Measurements from ENCODE around the gene LAG3. TPM values are rescaled to one million over a fixed set of nuclear protein-coding genes. Genes with fewer than 3 reads are reported as not detected.
"Not testable (repeated sequence)": the region's sequence is repeated elsewhere in the genome, so short reads cannot be mapped to it uniquely, and the experiment has no call there.

Gene LAG3
- total RNA-seq, result 0.57 TPM
- long read RNA-seq, partial matches to known transcripts, result 0 of 1 reads
- long read RNA-seq, other reads (novel, unspliced or antisense), result 1 of 1 reads

DNA sequence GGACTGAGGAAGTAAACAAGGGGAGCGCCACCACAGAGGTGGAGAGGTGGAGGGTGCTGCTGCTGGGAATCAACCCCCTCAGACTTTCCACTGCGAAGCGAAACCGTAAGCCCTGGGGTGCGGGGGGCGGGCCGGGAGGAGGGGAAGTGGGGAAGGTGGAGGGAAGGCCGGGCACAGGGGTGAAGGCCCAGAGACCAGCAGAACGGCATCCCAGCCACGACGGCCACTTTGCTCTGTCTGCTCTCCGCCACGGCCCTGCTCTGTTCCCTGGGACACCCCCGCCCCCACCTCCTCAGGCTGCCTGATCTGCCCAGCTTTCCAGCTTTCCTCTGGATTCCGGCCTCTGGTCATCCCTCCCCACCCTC is at the start of gene LAG3:
Gene LAG3, plus strand, starts transcription at position 190 of the 365 bp plus-strand sequence. CDS start 333 bp downstream, outside the sequence.
- intact Hi-C loops (cut with DNase I), result no loop called here
- no peak for DNase-seq (ENCODE audit: low spot score)

DNA sequence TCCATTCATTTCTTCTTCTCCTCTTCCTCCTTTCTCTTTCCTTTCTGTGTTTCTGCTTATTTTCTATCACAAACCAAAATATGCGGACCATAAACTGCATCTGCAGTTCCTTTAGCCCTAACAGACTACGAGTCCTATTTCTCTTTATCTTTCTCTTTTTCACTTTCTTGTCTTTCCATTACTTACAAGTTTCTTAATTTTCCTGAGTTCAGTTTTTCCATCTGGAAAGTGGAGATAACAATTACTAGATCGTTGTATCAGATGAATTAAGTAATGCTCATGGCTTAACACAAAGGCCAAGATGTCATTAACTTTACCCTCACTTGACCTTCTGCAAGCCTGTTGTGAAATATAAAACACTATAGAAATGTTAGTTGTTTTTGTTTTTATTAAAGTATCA is 49.5 kb upstream of the LAG3 start:
- DNase-seq (ENCODE audit: low spot score), result no peak
- intact Hi-C loops (cut with DNase I), result loop anchor here (1.0 kb wide), 2 partner anchors 34 to 60 kb away; partner anchors contain the start of genes ING4 and ZNF384

DNA sequence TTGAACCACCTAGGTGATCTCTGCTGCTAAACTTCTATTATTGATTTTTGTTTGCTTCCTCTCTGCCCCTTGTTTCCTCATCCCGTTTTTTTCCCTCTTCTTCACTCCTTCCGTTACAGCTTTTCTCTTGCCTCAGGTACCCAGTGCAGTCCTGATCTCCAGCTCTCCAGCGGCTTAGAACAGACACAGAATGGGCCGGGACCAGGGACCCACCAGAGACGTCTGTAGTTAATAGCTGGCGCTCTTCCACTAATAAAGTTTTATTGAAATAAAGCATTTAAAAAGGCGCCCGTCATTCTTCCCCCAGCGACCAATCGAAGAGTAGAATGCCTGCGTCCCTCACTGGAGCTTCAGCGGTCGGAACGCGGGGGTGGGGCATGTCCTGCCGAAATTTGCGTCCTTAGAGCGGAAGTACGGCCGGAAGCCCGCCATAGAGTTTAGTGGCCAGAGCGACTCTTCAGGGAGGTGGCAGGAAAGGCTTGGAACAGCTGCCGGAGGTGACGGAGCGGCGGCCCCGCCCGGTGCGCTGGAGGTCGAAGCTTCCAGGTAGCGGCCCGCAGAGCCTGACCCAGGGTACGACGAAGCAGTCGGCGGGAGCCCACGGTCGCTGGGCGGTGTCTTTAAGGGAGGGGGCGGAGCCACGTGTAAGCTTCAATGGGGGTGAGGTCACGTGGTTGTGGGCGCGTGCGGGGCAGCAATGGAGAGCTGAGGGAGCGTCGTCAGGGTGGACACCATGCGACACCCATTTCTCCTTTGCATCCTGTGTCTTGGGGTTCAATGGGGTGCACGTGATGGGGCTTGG is 48.5 kb upstream of the LAG3 start, which contains the start of gene COPS7A:
Gene COPS7A, plus strand, starts transcription at position 440 of the 802 bp plus-strand sequence. CDS start 611 bp downstream, outside the sequence.
- peak; percentile 99 for DNase-seq (ENCODE audit: low spot score)

DNA sequence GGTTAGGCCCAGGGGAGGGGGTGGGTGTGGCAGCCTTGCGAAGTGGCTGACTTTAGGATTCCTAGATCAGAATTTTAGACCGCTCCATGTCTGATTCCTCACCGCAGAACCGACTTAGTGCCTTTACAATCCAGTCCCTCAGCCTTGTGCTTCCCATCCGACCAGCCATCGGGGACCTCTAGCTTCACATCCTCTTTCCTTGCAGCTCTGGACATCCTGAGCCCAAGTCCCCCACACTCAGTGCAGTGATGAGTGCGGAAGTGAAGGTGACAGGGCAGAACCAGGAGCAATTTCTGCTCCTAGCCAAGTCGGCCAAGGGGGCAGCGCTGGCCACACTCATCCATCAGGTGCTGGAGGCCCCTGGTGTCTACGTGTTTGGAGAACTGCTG is 47.9 kb upstream of the LAG3 start:
- no peak for DNase-seq (ENCODE audit: low spot score)

More for the DNA sequence above, 48.5 kb upstream of the LAG3 start, which contains the start of gene COPS7A:
- intact Hi-C loops (cut with DNase I), result loop anchor here (1.0 kb wide), 2 partner anchors 35 to 61 kb away; partner anchors contain the start of genes ING4 and ZNF384

DNA sequence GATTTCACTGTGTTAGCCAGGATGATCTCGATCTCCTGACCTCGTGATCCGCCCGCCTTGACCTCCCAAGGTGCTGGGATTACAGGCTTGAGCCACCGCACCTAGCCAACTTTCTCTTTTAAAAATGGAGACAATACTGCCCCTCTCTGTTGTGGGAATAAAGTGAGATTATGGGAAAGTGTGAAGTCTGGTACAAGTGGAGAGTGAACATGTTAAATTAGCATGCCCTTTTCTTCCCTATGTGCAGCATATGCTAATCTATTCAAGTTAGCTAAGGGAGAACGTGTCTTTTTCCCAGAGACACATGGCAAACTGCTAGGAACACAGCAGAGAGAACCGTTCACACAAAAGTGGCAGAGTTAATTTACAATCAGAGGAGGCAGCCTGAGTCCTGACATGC is 47.0 kb upstream of the LAG3 start:
- no peak for DNase-seq (ENCODE audit: low spot score)
- intact Hi-C loops (cut with DNase I), result no loop called here

More for the DNA sequence above, 47.9 kb upstream of the LAG3 start:
- intact Hi-C loops (cut with DNase I), result no loop called here

DNA sequence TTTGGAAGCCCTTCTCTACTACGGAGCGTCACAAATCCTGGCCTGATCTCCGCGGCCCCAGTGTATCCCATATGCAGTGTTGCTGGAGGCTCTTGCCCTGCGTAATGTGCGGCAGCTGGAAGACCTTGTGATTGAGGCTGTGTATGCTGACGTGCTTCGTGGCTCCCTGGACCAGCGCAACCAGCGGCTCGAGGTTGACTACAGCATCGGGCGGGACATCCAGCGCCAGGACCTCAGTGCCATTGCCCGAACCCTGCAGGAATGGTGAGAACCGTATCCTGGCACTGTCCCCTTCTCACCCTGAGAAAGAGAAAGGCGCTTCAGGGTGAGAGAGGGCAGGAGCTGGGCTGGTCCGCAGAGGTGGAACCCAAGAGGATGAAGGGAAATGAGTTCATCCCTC is 43.1 kb upstream of the LAG3 start:
- intact Hi-C loops (cut with DNase I), result no loop called here
- no peak for DNase-seq (ENCODE audit: low spot score)

DNA sequence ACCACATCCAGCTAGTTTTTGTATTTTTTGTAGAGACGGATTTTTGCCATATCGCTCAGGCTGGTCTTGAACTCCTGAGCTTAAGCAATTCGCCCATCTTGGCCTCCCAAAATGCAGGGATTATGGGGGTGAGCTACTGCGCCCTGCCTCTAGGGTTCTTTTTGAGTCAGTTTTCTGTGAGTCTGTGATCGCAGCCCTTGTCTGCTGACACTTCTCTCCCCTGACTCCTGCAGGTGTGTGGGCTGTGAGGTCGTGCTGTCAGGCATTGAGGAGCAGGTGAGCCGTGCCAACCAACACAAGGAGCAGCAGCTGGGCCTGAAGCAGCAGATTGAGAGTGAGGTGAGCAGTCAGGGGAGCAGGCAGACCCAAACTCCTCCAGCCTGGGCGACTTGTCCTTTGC is 42.2 kb upstream of the LAG3 start:
- intact Hi-C loops (cut with DNase I), result no loop called here
- no peak for DNase-seq (ENCODE audit: low spot score)

DNA sequence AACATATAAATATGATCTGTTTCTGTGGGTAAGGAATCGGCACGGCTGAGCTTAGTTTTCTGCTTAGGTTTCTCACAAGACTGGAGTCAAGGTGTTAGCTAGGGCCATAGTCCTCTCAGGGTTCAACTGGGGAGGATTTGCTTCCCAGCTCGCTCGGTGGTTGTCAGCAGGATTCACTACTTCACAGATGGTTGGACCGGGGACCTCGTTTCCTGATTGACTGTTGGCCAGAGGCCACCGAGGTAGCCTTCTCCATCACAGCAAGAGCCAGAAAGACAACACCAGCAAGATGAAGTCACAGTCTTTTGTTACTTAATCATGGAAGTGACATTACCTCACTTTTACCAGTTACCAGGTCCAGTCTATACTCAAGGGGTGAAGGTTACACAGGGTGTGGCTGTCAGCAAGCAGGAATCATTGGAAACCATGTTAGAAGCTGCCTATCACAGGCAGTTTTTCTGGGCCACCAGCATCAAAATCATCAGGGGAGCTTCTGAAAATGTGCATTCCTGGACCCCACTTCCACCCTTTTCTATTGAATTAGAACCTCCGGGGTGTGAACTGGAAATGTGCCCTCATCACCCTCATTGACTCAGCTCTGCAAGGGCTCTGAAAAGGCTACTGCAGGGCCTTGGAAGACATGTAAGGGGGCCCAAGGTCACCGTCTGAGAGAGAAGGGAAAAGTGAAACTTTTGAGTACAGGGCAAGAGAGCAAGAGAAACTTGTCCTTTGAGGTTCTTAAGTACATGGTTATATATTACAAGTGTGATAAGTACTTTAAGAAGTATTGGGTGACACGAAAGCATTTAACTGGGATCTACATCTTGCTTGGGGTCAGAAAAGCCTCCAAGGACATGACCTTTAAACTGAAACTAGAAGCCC is 37.6 kb upstream of the LAG3 start:
- no peak for DNase-seq (ENCODE audit: low spot score)
- intact Hi-C loops (cut with DNase I), result loop anchor here (1.0 kb wide), 1 partner anchor 45 kb away; no protein-coding TSS in a partner anchor

DNA sequence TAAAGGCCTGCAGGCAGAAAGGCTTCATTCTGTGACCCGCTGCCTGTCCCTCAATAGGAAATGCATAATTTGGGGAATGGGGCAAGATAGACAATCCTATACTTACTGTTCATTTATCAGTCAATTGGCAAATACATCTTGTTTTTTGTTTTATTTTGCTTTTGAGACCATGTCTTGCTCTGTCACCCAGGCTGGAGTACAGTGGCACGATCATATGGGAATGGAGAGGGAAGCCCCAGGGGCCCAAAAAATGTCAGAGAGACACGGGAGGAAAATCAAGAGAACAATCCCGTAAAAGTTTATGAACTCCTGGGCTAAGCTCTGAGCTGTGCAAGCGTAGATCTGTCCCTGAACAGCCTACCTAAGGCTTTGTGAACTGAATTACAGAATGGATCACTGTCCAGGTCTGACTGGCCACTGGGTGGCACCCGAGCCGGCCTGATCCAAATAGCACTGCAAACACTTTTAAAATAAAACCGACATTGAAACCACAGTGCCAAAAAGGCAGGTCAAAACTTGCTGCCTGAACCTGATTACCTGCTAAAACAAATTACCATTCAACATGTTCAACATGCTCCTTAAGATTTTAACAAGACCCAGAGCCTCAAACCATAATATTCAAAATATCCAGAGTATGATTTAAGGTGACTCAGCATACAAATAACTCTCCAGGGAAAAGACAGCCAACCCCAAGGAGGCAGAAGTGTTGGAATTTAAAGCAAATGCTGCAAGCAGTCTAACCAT is 36.7 kb upstream of the LAG3 start:
- intact Hi-C loops (cut with DNase I), result loop anchor here (1.0 kb wide), 1 partner anchor 44 kb away; no protein-coding TSS in a partner anchor
- DNase-seq (ENCODE audit: low spot score), result peak; percentile 83

DNA sequence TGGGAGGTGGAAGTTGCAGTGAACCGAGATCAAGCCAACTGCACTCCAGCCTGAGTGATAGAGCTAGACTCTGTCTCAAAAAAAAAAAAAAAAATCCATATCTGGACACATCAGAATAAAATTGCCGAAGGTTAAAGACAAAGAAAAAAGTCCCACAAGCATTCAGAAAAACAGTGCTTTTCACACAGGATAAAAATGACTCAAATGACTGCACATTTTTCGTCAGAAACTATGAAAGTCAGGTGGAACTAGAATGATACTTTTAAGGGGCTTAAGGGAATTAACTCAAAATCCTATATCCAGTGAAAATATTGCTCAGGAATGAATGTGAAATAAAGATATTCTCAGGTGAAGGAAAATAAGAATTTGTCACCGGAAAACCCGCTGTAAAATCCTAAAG is 35.6 kb upstream of the LAG3 start:
- intact Hi-C loops (cut with DNase I), result no loop called here

DNA sequence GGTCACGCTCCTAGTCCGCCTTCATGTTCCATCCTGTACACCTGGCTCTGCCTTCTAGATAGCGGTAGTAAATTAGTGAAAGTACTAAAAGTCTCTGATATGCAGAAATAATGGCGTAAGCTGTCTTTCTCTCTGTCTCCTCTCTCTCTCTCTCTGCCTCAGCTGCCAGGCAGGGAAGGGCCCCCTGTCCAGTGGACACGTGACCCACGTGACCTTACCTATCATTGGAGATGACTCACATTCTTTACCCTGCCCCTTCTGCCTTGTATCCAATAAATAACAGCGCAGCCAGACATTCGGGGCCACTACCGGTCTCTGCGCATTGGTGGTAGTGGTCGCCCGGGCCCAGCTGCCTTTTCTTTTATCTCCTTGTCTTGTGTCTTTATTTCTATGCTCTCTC is 30.2 kb upstream of the LAG3 start:
- intact Hi-C loops (cut with DNase I); DNase-seq (ENCODE audit: low spot score): not testable (repeated sequence)

More for the DNA sequence above, 35.6 kb upstream of the LAG3 start:
- no peak for DNase-seq (ENCODE audit: low spot score)

DNA sequence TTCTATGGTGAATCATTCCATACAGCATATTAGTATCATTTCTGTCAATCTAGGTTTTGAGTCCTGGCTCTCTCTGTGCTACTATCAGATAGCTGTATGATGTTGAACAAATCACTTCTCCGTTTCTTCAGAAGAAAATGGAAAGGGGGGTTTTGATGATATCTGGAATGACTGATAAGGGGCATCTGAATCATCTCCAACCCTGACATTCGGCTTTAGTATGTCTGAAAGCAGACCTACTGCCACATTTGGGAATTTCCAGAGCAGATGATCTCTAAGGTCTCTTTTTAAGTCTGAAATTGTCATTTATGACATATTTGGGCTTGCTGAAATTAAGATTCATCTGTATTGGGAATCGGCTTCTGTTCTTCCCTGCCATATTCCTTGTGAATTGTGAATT is 29.5 kb upstream of the LAG3 start:
- no peak for DNase-seq (ENCODE audit: low spot score)
- intact Hi-C loops (cut with DNase I), result no loop called here

DNA sequence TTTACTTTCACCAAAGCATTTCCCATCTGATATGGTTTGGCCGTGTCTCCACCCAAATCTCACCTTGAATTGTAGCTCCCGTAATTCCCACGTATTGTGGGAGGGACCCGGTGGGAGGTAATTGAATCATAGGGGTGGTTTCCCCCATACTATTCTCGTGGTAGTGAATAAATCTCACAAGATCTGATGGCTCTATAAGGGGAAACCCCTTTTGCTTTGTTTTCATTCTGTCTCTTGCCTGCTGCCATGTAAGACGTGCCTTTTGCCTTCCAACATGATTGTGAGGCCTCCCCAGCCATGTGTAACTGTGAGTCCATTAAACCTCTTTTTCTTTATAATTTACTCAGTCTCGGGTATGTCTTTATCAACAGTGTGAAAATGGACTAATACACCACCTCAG is 29.0 kb upstream of the LAG3 start:
- intact Hi-C loops (cut with DNase I); DNase-seq (ENCODE audit: low spot score): not testable (repeated sequence)

DNA sequence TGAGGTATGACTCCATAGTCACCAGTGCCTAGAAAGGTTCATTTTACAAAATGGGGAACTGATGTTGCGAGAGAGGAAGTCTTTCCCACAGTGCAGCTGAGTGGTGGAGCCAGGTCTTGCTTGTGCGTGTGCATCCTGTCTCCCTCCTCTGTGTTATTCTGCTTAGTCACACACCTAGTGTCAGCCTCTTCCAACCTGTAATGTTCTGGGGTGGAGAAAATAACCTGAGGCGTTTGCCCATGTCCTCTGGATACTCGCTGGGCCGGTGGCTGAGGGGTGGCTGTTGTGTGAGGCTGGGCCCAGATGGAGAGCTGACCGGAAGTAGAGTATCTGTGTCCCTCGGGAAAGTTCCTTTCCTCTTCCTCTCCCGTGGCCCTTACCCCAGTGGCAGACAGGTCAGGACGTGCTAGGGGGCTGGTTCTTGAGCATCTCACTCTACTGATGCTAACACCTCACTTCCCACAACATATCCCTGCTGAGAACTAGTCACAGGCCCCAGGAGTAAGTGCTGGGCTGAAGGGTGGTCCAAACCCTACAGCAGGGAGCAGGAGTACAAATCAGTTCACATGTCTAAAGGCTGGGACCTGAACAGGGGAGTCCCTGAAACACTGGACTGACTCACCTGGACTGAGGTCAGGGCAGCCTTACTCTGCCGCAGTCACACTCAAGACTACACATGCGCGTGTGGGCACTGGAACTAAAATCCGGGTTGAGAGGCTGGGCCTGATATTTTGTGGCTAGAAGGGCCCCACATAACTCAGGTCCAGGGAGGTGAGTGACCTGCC is 26.4 kb upstream of the LAG3 start:
- peak; percentile 77 for DNase-seq (ENCODE audit: low spot score)
- intact Hi-C loops (cut with DNase I), result no loop called here

DNA sequence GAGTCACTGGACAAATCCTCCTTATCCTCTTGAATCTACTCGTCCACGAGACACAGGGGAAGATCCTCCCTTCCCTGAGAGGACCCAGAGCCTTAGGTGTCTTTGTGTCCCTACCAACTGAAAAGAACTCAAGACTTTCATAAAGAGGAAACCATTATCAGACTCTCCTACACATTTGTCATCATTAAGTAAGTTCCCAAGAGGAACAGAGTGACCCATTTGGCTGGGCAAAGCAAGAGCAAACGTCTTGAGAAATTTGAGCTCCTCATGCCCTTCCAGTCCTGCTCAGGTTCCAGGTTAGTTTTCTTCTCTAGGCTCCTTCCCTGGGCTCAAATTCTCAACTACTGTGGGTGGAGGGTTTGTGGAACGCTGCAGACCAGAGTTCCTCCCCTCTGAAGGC is 25.1 kb upstream of the LAG3 start:
- intact Hi-C loops (cut with DNase I), result no loop called here
- no peak for DNase-seq (ENCODE audit: low spot score)

DNA sequence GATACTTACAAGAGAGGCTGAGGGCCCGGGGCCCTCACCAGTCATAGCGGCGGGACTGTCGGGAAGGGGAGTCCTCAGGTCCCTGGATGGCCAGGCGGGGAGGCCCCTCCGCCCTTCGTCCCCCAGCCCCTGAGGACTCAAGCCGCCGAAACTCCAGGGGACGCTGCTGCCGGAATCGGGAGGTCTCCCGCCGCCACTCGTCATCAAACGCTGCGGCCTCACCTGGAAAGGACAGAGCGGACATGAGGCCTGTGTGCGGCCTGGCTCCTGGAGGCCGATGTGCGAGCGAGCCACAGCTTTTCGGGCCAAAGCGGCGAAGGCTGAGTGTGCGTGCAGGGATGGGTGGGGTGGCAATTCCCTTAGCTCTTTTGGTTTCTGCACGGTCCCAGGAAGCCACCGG is 23.6 kb upstream of the LAG3 start:
- intact Hi-C loops (cut with DNase I), result no loop called here
- DNase-seq (ENCODE audit: low spot score), result no peak

DNA sequence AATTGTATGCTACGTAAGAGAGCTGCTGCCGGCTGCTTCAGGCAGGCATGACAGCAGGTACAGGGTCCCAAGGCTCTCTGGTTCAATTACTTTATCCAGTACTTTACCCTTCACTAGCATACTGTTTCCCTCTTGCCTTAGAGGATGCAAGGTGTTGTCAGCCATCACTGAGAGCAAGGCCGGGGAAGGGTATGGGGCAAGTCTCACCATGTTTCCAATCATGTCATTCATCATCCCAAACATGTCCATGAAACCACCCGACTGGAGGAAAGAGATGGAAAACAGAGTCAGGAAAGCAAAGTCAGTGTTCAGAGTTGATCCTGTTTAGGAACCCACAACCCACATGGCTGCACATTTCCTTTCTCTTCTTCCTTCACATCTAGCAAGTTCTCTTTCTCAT is 21.8 kb upstream of the LAG3 start:
- intact Hi-C loops (cut with DNase I), result loop anchor here (5.0 kb wide), 1 partner anchor 77 kb away; the partner anchor contains the start of gene P3H3

DNA sequence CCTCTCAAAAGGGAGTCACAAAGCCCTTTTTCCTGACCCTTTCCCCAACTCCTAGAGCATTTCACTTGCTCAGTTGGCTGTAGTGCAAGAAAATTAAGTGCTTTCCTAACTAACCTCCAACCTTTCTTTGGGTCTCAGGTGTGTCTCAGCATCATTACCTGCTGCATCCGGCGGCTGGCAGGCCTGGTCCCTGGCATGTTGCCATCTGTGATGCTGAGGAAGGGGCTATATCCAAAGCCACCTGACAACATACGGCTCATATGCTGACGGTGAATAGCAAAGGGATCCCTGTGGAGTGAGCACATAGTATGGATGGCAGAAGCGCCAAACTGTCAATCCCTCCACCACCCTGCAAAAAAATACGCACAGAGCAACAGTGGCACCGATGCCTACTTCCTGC is 20.6 kb upstream of the LAG3 start:
- intact Hi-C loops (cut with DNase I), result loop anchor here (5.0 kb wide), 1 partner anchor 76 kb away; the partner anchor contains the start of gene P3H3
- DNase-seq (ENCODE audit: low spot score), result no peak

More for the DNA sequence above, 21.8 kb upstream of the LAG3 start:
- DNase-seq (ENCODE audit: low spot score), result no peak

All from cardiac septum (tissue), 1 donor.